Transverse colon (tissue), 4 donors: ENCODE results near the gene C22orf23. TPM values are rescaled to one million over a fixed set of nuclear protein-coding genes. Genes with fewer than 3 reads are reported as not detected.
A peak's percentile ranks its signal among the peaks of the same experiment; 100 is the strongest.

Experiments used
- DNase-seq: peaks from one replicate; pipeline ENCODE4 v3.0.0-alpha.2; 2019
- H3K27ac ChIP-seq, 4 donors: fragments of 200-600 bp; sonication (generic); 2 replicates each; pipeline ENCODE4 v1.5.1; 2016 to 2018; ENCODE audit warnings: inconsistent platforms in 4 of 4
- H3K27me3 ChIP-seq: fragments of 200-600 bp; sonication (generic); 2 replicates; pipeline ENCODE4 v1.5.1; 2017; ENCODE audit warnings: inconsistent platforms
- H3K36me3 ChIP-seq, 4 donors: fragments of 200-600 bp; sonication (generic); 2 replicates each; pipeline ENCODE4 v1.5.1; 2017 to 2019; ENCODE audit warnings: inconsistent platforms in 4 of 4
- H3K4me1 ChIP-seq, 4 donors: fragments of 200-600 bp; sonication (generic); 2 replicates each; pipeline ENCODE4 v1.5.1; 2017 to 2020; ENCODE audit warnings: inconsistent platforms in 4 of 4
- H3K4me3 ChIP-seq, 4 donors: fragments of 200-600 bp; sonication (generic); 1 replicate in 1 of 4; 2 replicates in 3 of 4; pipeline versions ENCODE4 v1.5.1 to v1.6.1; 2017 to 2019; ENCODE audit warnings: inconsistent platforms in 4 of 4
- H3K9me3 ChIP-seq, 2 donors: fragments of 200-600 bp; sonication (generic); 2 replicates each; pipeline ENCODE4 v1.5.1; 2017 to 2019; ENCODE audit warnings: inconsistent platforms in 2 of 2
- CTCF ChIP-seq, 5 experiments: fragments of 200-600 bp in 3 of 5; fragments of 450-650 bp in 2 of 5; sonication (generic) in 3 of 5; IDR thresholded peaks; 1 replicate in 2 of 5; 2 replicates in 3 of 5; pipeline ENCODE4 v1.5.1; 2016 to 2017; ENCODE audit warnings: antibody characterized with exemption in 5 of 5, inconsistent platforms in 3 of 5, mild to moderate bottlenecking in 2 of 5, moderate library complexity in 1 of 5
- EP300 ChIP-seq: sonication (generic); formaldehyde crosslinking; IDR thresholded peaks from one replicate; pipeline ENCODE4 v1.6.1; 2017; ENCODE audit warnings: antibody characterized with exemption, low read depth
- POLR2A ChIP-seq: fragments of 450-650 bp; IDR thresholded peaks from one replicate; pipeline ENCODE4 v1.6.1; 2016; ENCODE audit warnings: antibody characterized with exemption, mild to moderate bottlenecking, moderate library complexity
- POLR2AphosphoS5 ChIP-seq, 3 donors: sonication (generic); formaldehyde crosslinking; IDR thresholded peaks; one replicate each; pipeline ENCODE4 v1.6.1; 2016; ENCODE audit warnings: antibody characterized with exemption in 3 of 3
- WGBS, 2 donors: methylation state at CpG; one replicate each; pipeline ENCODE4 v1.1.5; 2018; ENCODE audit warnings: low coverage in 1 of 2; 5-methylcytosine and 5-hydroxymethylcytosine counted together
- in situ Hi-C, 4 donors: fragments of 200-750 bp; cut with MboI; loops; one replicate each; pipeline versions ENCODE4 v1.15.0 to v1.15.1; 2017; ENCODE audit warnings: low sequenced_read_pairs in 3 of 4, low pct_ligation_motif_present in 1 of 4, low pct_unique_long_range_greater_than_20kb in 1 of 4
- intact Hi-C: fragments of 100-400 bp; cut with DNase I; formaldehyde crosslinking; loops from one replicate; pipeline ENCODE4 v1.15.1; 2023; ENCODE audit warnings: low total_unique reads
- total RNA-seq, 4 donors: library from RNA; depleted of rRNA; stranded (reverse); fragments of >200 nt; gene quantifications; one replicate each; pipeline ENCODE4 v1.1.0, GENCODE V29; 2016

C22orf23 gene
- total RNA-seq, 4 donors from 2014 or later = not detected

- Histone ChIP-seq H3K4me3 (no peak overlapping the region), H3K4me1 (peaks cover 23 to 44% (median 33%) of the 10 kb centered on the region in 4 donors), H3K27ac (peak overlapping the region; percentile 43 to 79 (median 64)), H3K27me3 (no peaks in the 10 kb centered on the region), H3K36me3 (no peaks in the 10 kb centered on the region), H3K9me3 (no peaks in the 10 kb centered on the region)
- TF ChIP-seq POLR2A = no peak
- no peak for TF ChIP-seq CTCF (IDR thresholded peaks at IDR 0.05)
- TF ChIP-seq POLR2AphosphoS5 (IDR thresholded peaks at IDR 0.05) = no peak
- TF ChIP-seq EP300 = no peak
- 80 to 86% methylated on average over 1 to 3 of the region's 3 CpGs for WGBS, 2 donors
- no peak for DNase-seq
- in situ Hi-C loops (no loop called here), intact Hi-C loops (loop anchor here (5.0 kb wide), 1 partner anchor 45 kb away; no protein-coding TSS in a partner anchor)
These were observed 56.5 kb downstream of the C22orf23 start for GRCh38 chr22:37896939-37897338.

- no peaks in the 10 kb centered on the region for H3K36me3 ChIP-seq
- no peak overlapping the region for H3K4me3 ChIP-seq
- in situ Hi-C loops = no loop called here
- H3K4me1 ChIP-seq = peaks cover 23 to 45% (median 33%) of the 10 kb centered on the region in 4 donors
- H3K27me3 ChIP-seq = no peaks in the 10 kb centered on the region
- H3K9me3 ChIP-seq = no peaks in the 10 kb centered on the region
- H3K27ac ChIP-seq = peak overlapping the region; percentile 43 to 79 (median 64)
- TF ChIP-seq CTCF (IDR thresholded peaks at IDR 0.05) (no peak), POLR2AphosphoS5 (IDR thresholded peaks at IDR 0.05) (peak in 1 of 3 donors; percentile 14)
- intact Hi-C loops = loop anchor here (5.0 kb wide), 1 partner anchor 46 kb away; no protein-coding TSS in a partner anchor
- peak; percentile 59 for DNase-seq
- WGBS, 2 donors = 26% methylated on average over 5 of the region's 5 CpGs; no CpG with 5 or more reads in 1 of the 2 donors
These were observed 57.2 kb downstream of the C22orf23 start for GRCh38 chr22:37896181-37896592.

DNA sequence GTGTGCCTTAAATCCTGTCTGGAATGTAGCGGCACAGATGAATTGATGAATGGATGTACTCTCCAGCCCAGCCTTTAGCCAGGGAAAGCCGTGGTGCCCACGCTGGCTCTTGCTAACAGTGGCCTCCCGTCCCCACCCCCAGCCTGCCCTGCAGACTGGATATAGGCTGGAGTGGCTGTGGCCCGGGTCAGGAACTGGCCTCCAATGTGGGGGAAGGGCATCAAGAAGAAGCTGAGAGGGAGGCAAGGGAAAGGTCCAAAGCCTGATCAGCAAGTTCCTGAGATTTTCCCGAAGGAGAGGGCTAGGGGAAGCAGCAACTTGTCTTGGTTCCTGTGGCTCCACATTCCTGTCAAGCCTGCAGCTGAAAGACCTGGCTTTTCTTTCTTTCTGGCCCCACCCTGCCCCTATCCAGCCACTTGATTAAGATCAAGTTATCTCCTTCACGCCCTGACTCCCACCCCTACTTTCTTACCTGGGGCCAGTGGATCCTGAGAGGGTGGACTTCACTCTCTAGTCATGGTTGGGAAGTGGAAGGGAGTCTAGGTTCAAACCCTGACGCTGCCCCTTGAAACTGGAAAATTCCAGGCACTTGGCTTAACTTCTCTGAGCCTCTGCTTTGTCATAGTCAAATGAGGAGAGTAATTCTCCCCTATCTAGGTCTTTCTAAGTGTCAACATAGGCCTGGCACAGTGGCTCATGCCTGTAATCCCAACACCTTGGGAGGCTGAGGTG lies 58.3 kb downstream of the C22orf23 start:
- Histone ChIP-seq H3K4me3 (no peak overlapping the region), H3K27me3 (no peaks in the 10 kb centered on the region), H3K4me1 (peaks cover 23 to 45% (median 36%) of the 10 kb centered on the region in 4 donors), H3K27ac (peak overlapping the region; percentile 43 to 79 (median 64)), H3K36me3 (no peaks in the 10 kb centered on the region), H3K9me3 (no peaks in the 10 kb centered on the region)
- intact Hi-C loops (loop anchor here (5.0 kb wide), 2 partner anchors 37 to 47 kb away; no protein-coding TSS in a partner anchor), in situ Hi-C loops (no loop called here)
- WGBS, 2 donors = 59 to 67% methylated on average over 2 to 8 of the region's 8 CpGs
- no peak for DNase-seq
- TF ChIP-seq CTCF (IDR thresholded peaks at IDR 0.05) (no peak), EP300 (no peak), POLR2AphosphoS5 (IDR thresholded peaks at IDR 0.05) (no peak)

GRCh38 chr22:37893583-37893983 lies 59.8 kb downstream of the C22orf23 start:
- no peaks in the 10 kb centered on the region for H3K27me3 ChIP-seq
- peaks cover 23 to 45% (median 35%) of the 10 kb centered on the region in 4 donors for H3K4me1 ChIP-seq
- H3K27ac ChIP-seq = peak overlapping the region; percentile 3 to 79 (median 60)
- no peak for TF ChIP-seq CTCF (IDR thresholded peaks at IDR 0.05)
- TF ChIP-seq EP300 = no peak
- TF ChIP-seq POLR2A = no peak
- TF ChIP-seq POLR2AphosphoS5 (IDR thresholded peaks at IDR 0.05) = no peak
- DNase-seq = no peak
- intact Hi-C loops = loop anchor here (5.0 kb wide), 1 partner anchor 39 kb away; no protein-coding TSS in a partner anchor
- H3K9me3 ChIP-seq = no peaks in the 10 kb centered on the region
- no peak overlapping the region for H3K4me3 ChIP-seq
- peaks cover 0 to 10% (median 0%) of the 10 kb centered on the region in 4 donors for H3K36me3 ChIP-seq
- WGBS, 2 donors = 78% methylated on average over 5 of the region's 5 CpGs; no CpG with 5 or more reads in 1 of the 2 donors
- in situ Hi-C loops = no loop called here

Other genes starting within 250 kb of the C22orf23 start
- 10 to 100 TPM in 1 of 4 donors, 1 to 10 TPM in 3; 6.4 to 10.1 (median 7.7) TPM for gene GCAT, start 145.7 kb downstream of the C22orf23 start, total RNA-seq
- not detected for gene GALR3, start 130.2 kb downstream of the C22orf23 start, total RNA-seq
- 10 to 100 TPM; 12.7 to 86.8 (median 40.6) TPM for gene ANKRD54, start 109.3 kb downstream of the C22orf23 start, total RNA-seq
- 100 to 1,000 TPM in 3 of 4 donors, 10 to 100 TPM in 1; 89.4 to 292 (median 217) TPM for gene EIF3L, start 104.2 kb downstream of the C22orf23 start, total RNA-seq
- gene MICALL1, start 47.3 kb downstream of the C22orf23 start, total RNA-seq = 10 to 100 TPM; 26.8 to 87.2 (median 37.3) TPM
- 10 to 100 TPM in 3 of 4 donors, 1 to 10 TPM in 1; 7.6 to 65.5 (median 32.6) TPM for gene POLR2F, start 98 bp upstream of the C22orf23 start, total RNA-seq
- gene SOX10, start 31.0 kb upstream of the C22orf23 start, total RNA-seq = 1 to 10 TPM; 1.2 to 4.9 (median 3.5) TPM
- gene PICK1, start 103.8 kb upstream of the C22orf23 start, total RNA-seq = 100 to 1,000 TPM in 1 of 4 donors, 10 to 100 TPM in 3; 34.3 to 127 (median 69.3) TPM
- gene SLC16A8, start 130.6 kb upstream of the C22orf23 start, total RNA-seq = not detected
- gene BAIAP2L2, start 157.1 kb upstream of the C22orf23 start, total RNA-seq = 100 to 1,000 TPM; 106 to 337 (median 127) TPM
- 100 to 1,000 TPM in 2 of 4 donors, 10 to 100 TPM in 2; 30.7 to 327 (median 72.3) TPM for gene PLA2G6, start 228.2 kb upstream of the C22orf23 start, total RNA-seq
- gene MAFF, start 248.4 kb upstream of the C22orf23 start, total RNA-seq = 10 to 100 TPM in 3 of 4 donors, 1 to 10 TPM in 1; 3.8 to 30.3 (median 22.0) TPM